Glomerular visceral epithelial cell (primary cell): ENCODE measurements around the gene NFIA.

Source experiments
- DNase-seq: peaks from one replicate; pipeline ENCODE4 v3.0.0-alpha.2; 2016; ENCODE audit errors: extremely low spot score

The NFIA gene

DNA sequence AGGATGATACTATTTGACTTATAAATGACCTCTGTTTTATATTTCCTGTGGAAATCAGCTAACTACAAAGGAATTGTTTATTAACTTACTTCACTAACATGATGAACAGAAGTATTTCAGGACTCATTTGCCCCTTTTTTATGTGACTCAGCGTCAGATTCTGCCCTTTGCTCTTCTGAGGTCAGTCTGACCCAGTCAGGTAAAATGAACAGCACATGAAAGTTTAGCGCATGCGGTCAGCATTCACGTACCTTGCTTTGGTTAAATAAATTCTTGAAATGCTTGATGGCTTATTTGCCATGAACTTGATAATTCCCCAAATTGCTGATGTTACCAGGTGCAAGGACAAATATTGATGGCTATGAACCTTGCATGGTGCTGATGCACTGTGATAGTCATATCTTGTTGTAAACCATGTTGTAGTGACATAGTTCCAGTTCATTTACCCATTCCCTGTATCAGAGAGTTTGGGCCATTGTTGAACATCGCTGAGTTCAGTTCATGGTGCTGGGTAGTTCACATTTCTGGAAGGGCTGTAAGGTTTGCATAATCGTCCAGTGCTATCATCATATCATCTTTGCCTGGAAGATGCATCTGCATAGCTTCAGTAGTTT is 133.4 kb downstream of the NFIA start:
- peak; percentile 51 for DNase-seq

DNA sequence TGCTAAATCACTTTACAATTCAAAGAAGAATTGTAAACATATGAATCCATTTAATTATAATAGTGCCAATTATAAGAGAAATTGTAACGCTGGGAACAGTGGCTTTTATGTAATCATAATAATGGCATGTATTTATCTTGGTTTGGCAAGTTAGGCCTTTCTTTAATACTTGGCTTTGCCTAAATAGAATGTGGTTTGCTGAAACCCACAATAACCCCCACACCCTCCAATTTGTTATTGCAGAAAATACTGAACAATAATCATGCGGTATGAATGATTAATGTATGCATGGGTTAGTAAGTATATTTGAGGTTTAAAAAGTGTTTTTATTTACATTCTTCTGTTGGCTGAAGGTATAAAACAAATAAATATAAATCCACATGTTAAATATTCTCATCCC is 138.2 kb downstream of the NFIA start:
- no peak for DNase-seq

- DNase-seq = no peak
These were observed 139.3 kb downstream of the NFIA start for GRCh38 chr1:61221642-61222041.

- no peak for DNase-seq
These were observed 139.9 kb downstream of the NFIA start for GRCh38 chr1:61222240-61222639.

DNA sequence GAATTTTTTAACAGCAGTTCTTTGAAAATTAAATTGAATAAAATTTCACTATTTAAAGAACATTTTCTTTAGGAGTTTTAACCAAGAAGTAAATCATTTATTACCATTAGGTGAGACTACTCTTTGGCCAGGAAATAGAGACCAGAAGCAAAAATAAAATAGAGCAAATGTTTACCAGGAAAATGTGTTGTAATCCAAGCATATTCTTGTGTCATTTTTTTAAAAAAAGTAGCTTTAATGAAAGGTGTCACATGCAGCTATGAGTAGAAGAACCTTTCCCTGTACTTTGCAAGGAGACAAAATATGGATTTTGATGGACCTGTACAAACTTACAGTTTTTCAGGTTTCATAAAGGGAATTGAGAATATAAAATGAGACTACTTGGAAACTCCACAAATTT is 140.8 kb downstream of the NFIA start:
- DNase-seq = no peak

DNA sequence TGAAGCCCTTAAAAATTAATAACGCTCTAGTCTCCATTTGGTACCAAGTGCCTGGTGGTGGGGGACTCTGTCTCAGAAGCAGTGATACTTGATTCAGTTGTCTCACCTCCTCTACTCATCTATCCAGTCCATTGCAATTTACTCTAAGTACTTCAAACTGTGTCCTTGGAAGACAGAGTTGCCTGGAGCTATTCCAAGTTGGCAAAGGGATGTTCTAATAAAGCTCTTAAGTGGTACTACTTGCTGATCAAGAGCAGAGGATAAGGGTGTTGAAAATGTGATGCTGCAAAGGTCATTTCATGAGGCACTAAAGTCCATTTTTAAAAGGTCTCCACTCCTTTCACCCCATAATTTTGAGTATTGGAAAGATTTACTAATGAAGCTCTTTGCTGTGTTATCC is 142.2 kb downstream of the NFIA start:
- no peak for DNase-seq

GRCh38 chr1:61225478-61225877 is 143.1 kb downstream of the NFIA start:
- DNase-seq = no peak

DNA sequence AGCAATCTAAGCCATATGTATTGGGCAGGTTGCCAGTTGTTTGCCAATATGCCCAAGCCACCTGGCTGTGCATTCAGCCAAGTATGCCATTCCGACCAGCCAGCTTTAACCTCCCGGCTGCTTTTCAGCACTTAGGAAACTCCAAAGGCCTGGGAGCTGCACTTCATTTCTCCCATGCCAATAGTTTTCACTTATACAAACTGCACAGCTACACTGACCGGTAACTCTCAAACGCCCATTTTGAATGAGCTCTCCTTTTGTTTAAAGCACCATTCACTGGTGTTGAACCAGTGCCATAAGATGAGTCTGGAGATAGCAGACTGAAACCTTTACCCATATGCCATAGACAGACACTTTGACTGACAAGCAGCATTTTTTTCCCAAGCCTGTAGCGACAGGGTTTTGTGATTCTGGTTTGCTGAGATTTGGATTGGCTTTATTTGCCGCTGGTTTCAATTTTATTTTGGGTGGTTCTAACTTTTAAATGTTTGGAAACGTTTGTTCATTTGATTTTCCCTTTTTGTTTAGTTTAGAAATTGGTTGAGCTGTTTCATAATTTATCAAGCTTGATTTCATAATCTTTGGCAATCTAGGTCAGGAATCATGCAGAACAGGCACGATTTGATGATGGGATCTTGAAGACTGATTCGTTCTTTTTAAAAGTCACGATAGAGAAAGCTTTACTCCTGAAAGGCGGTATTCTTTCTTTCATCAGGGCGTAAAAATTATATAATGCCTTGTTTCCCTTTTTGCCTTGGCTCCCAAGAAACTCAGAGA is 144.6 kb downstream of the NFIA start:
- no peak for DNase-seq

DNA sequence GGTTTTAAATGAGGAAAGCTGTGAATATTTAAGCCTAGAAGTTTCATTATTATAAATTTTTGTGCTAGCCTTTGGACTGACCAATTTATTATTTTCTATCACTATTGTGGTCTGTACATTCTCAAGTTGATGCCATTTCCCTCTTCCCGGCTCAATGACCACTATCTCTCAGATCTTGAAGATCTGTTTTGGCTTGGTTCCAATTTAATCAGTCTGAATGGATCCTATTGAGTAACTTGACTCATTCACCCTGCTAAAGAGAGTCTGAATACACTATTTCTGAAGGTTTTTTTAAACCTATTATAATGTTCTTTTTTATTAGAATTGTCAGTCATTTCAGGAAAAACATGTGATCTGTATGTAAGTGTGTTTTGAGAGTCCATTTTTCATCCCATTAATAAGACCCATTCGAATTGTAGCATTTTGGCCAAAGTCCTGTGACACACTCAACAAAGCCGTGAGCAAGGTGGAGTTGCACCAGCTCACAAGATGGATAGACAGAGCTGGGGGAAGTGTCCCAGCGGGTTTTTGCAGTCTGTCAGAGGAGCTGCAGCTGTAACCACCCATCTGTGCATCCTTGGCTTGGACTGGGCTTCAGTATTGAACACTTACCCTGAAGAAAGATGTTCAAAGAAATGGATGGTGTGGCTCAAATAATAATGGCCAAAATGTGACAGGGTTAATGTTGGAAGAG is 145.6 kb downstream of the NFIA start:
- no peak for DNase-seq

DNA sequence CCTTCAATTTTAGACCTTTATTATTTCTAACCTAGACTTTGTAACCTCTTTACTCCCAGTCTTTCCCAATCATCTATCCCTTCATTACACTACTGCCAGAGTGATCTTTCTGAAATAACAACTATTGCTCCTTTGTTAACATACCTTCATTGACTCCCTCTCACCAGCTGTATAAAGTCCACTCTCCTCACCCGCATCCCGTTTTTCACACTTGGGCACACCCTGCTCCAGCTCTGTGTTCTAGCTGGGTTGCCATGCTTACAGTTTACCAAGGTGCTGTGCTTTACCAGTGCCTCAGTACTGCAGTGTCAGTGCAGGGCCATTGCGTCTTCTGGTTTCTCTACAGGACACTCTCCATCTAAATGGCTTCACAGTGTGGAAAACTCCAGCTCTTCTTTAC is 148.2 kb downstream of the NFIA start:
- no peak for DNase-seq

DNA sequence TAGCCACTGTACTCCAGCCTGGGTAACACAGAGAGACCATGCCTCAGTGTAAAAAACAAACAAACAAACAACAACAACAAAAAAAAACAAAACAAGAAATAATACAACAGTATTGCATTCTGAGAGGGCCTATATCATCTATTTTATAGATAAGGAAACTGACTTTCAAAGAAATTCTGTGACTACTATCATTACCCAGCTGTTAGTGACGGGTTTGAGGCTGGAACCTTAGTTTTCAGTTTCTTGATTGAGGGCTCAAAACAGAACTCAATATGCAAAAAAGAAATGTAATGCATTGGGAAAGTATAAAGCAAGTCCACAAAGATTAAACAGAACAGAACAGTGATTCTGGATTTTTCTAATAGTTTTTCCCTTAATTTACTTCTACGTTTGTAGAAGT is 149.4 kb downstream of the NFIA start:
- DNase-seq = no peak

DNA sequence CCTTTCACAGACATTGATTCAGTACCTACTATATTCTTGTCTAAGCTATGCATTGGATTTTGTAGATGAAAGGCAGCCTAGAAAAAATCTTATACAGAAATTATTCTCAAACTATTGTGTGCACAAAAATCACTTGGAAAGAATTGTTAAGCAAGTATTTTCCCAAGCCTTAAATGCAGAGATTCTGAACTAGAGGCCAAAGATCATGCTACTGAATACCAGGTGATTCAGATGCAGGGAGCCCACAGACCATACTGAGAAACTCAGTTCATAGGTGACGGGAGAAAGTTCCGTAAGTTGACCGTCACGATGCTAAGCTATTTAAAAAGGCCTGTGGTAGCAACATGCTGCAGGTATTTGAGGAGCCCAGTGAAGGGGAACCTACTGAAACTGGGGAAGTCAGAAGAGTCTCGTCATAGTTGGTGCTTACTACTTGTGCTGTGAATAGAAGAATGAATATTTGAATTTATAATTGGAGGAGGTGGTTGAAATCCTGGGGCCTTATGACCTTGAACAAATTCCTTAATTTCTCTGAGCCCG is 150.8 kb downstream of the NFIA start:
- no peak for DNase-seq

GRCh38 chr1:61234587-61234919 is 152.2 kb downstream of the NFIA start:
- DNase-seq = no peak

- no peak for DNase-seq
These were observed 154.8 kb downstream of the NFIA start for GRCh38 chr1:61237147-61237546.

GRCh38 chr1:61237659-61238358 is 155.4 kb downstream of the NFIA start:
- DNase-seq = no peak

DNA sequence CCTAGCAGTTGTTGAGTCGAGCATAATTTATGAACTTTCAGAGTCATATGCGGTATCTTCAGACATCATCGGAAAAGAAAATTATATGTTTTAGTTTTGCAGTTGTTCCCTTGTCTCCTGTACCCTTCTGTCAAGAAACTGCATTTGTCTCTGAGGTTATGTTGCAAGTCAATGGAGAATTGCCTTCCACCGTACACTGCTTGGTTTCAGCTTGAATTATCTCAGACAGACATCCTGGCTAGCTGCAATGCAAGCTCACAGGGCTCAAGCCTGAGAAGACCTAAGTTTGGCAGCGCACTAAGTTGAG is 156.0 kb downstream of the NFIA start:
- no peak for DNase-seq

DNA sequence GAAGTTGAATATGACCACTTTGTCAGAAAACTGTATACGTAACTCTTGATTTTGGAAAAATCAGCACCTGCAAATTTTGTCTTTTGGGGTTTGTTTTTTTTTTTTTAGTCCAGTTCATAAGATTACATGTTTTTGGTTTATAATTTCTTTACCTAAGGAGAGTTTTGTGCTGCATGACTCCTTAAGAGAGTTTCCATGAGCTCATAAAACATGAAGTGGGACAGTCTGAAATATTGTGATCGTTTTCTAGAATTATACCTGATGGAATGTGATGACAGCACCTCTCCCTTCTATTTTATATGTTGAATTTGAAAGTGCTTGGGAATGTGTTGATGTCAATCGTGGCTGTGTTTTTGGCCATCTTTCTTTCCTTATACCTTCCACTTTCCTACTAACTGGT is 158.5 kb downstream of the NFIA start:
- no peak for DNase-seq

GRCh38 chr1:61241411-61241838 is 159.1 kb downstream of the NFIA start:
- DNase-seq = no peak

GRCh38 chr1:61241973-61242381 is 159.6 kb downstream of the NFIA start:
- DNase-seq = no peak

- peak; percentile 24 for DNase-seq
These were observed 161.8 kb downstream of the NFIA start for GRCh38 chr1:61244114-61244513.

DNA sequence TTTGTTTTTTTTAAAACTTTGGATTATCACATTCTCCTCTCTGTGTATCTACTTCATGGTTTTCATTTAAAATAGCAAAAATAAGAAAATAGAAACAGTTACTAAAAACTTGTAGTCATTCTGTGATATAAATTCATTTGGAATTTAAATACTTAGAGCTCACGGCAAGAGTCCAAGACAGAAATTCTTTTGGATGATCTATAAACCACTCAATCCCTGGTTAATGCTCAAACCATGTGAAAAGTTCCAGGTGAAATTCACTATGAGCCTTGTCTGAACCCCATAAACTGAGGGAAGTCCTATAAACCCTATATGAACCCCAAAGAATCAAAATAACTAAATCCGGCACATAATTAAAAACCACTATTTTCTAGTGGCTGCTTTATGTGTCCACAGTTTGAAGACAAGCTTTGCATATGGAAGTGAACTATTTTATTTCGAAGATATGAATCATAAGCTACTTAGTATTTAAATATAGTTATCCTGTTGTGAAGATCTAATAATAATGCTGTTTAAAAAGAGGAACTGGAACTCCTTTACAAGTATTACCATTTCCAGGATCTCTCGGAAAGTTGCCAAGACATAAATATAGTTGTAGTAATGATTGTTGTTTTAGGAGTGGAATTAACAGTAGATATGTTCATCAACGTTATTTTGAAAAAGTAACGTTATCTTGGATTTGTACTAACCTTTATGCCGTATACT is 163.5 kb downstream of the NFIA start:
- no peak for DNase-seq
